Caco-2 (cell line): ENCODE data around the gene SUSD2. TPM values are rescaled to one million over a fixed set of nuclear protein-coding genes. Genes with fewer than 3 reads are reported as not detected.

ENCODE experiments used
- BruUV-seq: library from RNA; stranded (reverse); fragments of 400-500 nt; replicated peaks from 2 replicates; lab custom pipeline; 2021; lab: Mats Ljungman, UMichigan
- CTCF ChIA-PET: fragments of 300-600 bp; sonication (Branson Sonifier 250); formaldehyde crosslinking; loops from one replicate; lab custom pipeline; 2022; ENCODE audit warnings: antibody characterized with exemption; lab: Charles Lee
- POLR2A ChIA-PET: fragments of 300-600 bp; sonication (Branson Sonifier 250); formaldehyde crosslinking; loops from one replicate; lab custom pipeline; 2022; ENCODE audit warnings: antibody characterized with exemption; lab: Charles Lee
- DNase-seq, 2 experiments: peaks; one replicate each; pipeline versions ENCODE4 v3.0.0 to v3.0.0-alpha.2; 2020 to 2022
- H3K27me3 ChIP-seq: replicated peaks from 2 replicates; pipeline ENCODE4 v1.6.0; 2011; ENCODE audit warnings: low read length; ENCODE audit not compliant: control insufficient read depth, insufficient read depth
- H3K36me3 ChIP-seq: 2 replicates; pipeline ENCODE4 v1.5.1; 2011; ENCODE audit warnings: low read length; ENCODE audit not compliant: control insufficient read depth, insufficient read depth
- H3K4me1 ChIP-seq: fragments of 250-450 bp; sonication (Bioruptor Pico); 2 replicates; pipeline ENCODE4 v1.5.1; 2020; ENCODE audit warnings: mild to moderate bottlenecking
- H3K4me3 ChIP-seq: 2 replicates; pipeline ENCODE4 v1.5.1; 2011; ENCODE audit warnings: low read depth, mild to moderate bottlenecking, control low read depth, low read length
- H3K9me3 ChIP-seq: fragments of 250-450 bp; sonication (Bioruptor Pico); 2 replicates; pipeline ENCODE4 v1.5.1; 2020; ENCODE audit warnings: mild to moderate bottlenecking, moderate library complexity
- H3K27ac Mint-ChIP-seq: one replicate; pipeline ENCODE4 v1.8.0; 2022; ENCODE audit warnings: mixed read lengths; ENCODE audit not compliant: unreplicated experiment
- H3K27me3 Mint-ChIP-seq: one replicate; pipeline ENCODE4 v1.8.0; 2022; ENCODE audit warnings: mixed read lengths; ENCODE audit not compliant: insufficient read depth, unreplicated experiment
- H3K36me3 Mint-ChIP-seq: one replicate; pipeline ENCODE4 v1.8.0; 2022; ENCODE audit warnings: mild to moderate bottlenecking, mixed read lengths; ENCODE audit not compliant: insufficient read depth, unreplicated experiment
- H3K4me1 Mint-ChIP-seq: one replicate; pipeline ENCODE4 v1.8.0; 2022; ENCODE audit warnings: low read depth, mixed read lengths; ENCODE audit not compliant: unreplicated experiment
- H3K4me3 Mint-ChIP-seq: one replicate; pipeline ENCODE4 v1.8.0; 2022; ENCODE audit warnings: mild to moderate bottlenecking, moderate library complexity, mixed read lengths; ENCODE audit not compliant: unreplicated experiment
- H3K9me3 Mint-ChIP-seq: one replicate; pipeline ENCODE4 v1.8.0; 2022; ENCODE audit warnings: mixed read lengths; ENCODE audit not compliant: unreplicated experiment
- CTCF ChIP-seq, 2 experiments: fragments of 200-600 bp in 1 of 2; IDR thresholded peaks; 1 replicate in 1 of 2; 2 replicates in 1 of 2; pipeline versions ENCODE4 v1.5.1 to v1.8.0; 2011 to 2022; ENCODE audit warnings: antibody characterized with exemption in 1 of 2, control low read depth in 1 of 2, inconsistent platforms in 1 of 2, low read depth in 1 of 2, low read length in 1 of 2, mild to moderate bottlenecking in 1 of 2, moderate library complexity in 1 of 2; ENCODE audit not compliant: insufficient read depth in 1 of 2, severe bottlenecking in 1 of 2, unreplicated experiment in 1 of 2
- intact Hi-C: fragments of 100-400 bp; cut with micrococcal nuclease; formaldehyde crosslinking; loops from one replicate; pipeline ENCODE4 v1.10.0; 2022; ENCODE audit not compliant: unreplicated experiment
- total RNA-seq: library from RNA; stranded (reverse); gene quantifications from 2 replicates; pipeline ENCODE4 v1.2.3, GENCODE V29; 2022

The SUSD2 gene
- total RNA-seq, 1 experiment from 2014 or later: 7.0 TPM

DNA sequence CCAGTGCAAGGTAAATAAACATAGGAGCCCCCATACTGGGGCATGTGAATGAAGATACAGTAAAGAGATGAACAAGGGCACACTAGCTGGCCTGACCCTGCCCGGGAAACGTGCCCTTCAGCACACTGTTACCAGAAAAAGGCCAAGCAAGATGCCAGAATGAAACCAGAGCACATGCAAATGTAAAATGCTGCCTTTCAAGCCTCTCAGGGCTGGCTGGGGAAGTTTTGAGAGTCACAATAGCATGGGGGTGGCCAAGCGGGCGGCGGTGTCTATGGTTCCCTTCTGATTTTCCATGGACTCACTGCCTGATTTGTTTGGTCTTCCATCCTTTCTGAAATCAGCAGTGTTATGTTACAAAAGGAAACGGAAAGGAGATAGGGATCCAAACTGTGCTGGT, 18.9 kb upstream of the SUSD2 start:
- H3K27ac Mint-ChIP-seq: no peak overlapping the region
- H3K36me3 ChIP-seq: no peaks in the 10 kb centered on the region; the same call in 1 of the 2 replicates

GRCh38 chr22:24164243-24164642, 17.0 kb upstream of the SUSD2 start:
- no peaks in the 10 kb centered on the region for H3K36me3 Mint-ChIP-seq
- ChIA-PET CTCF (no interaction called here), POLR2A (no interaction called here)
- no peak overlapping the region for H3K27ac Mint-ChIP-seq
- no TSS peak for BruUV-seq
- DNase-seq: no peak
- H3K9me3 Mint-ChIP-seq: no peaks in the 10 kb centered on the region
- Histone ChIP-seq H3K27me3 (no peaks in the 10 kb centered on the region), H3K4me1 (no peaks in the 10 kb centered on the region), H3K9me3 (no peaks in the 10 kb centered on the region), H3K4me3 (no peak overlapping the region), H3K36me3 (peaks cover 1% of the 10 kb centered on the region; the same call in 1 of the 2 replicates)
- H3K27me3 Mint-ChIP-seq: no peaks in the 10 kb centered on the region
- intact Hi-C loops: loop anchor here (5.0 kb wide), 1 partner anchor 182 kb away; the partner anchor contains the start of gene GSTT2
- TF ChIP-seq CTCF (IDR thresholded peaks at IDR 0.05; ENCODE audit: insufficient read depth in 1 of 2, low read depth in 1 of 2, low read length in 1 of 2, severe bottlenecking in 1 of 2, unreplicated experiment in 1 of 2): no peak
- H3K4me3 Mint-ChIP-seq: no peak overlapping the region
- H3K4me1 Mint-ChIP-seq: no peaks in the 10 kb centered on the region

More for the DNA sequence above, 18.9 kb upstream of the SUSD2 start:
- ChIA-PET CTCF (interaction anchor here (0.5 to 1.4 kb wide), 2 partner anchors 29 to 63 kb away, joined by 3 to 4 read pairs; no protein-coding TSS in a partner anchor), POLR2A (no interaction called here)
- BruUV-seq: no TSS peak
- no peaks in the 10 kb centered on the region for H3K36me3 Mint-ChIP-seq
- TF ChIP-seq CTCF (IDR thresholded peaks at IDR 0.05; ENCODE audit: insufficient read depth in 1 of 2, low read depth in 1 of 2, low read length in 1 of 2, severe bottlenecking in 1 of 2, unreplicated experiment in 1 of 2): no peak
- no peaks in the 10 kb centered on the region for H3K4me1 ChIP-seq
- H3K9me3 ChIP-seq: no peaks in the 10 kb centered on the region
- H3K27me3 Mint-ChIP-seq: no peaks in the 10 kb centered on the region
- H3K4me3 ChIP-seq: no peak overlapping the region
- intact Hi-C loops: loop anchor here (5.0 kb wide), 1 partner anchor 180 kb away; the partner anchor contains the start of gene GSTT2
- H3K9me3 Mint-ChIP-seq: no peaks in the 10 kb centered on the region
- DNase-seq: no peak
- H3K4me1 Mint-ChIP-seq: no peaks in the 10 kb centered on the region
- no peak overlapping the region for H3K4me3 Mint-ChIP-seq
- no peaks in the 10 kb centered on the region for H3K27me3 ChIP-seq

GRCh38 chr22:24164940-24165339, 16.3 kb upstream of the SUSD2 start:
- no peak for DNase-seq
- no peak for TF ChIP-seq CTCF (IDR thresholded peaks at IDR 0.05; ENCODE audit: insufficient read depth in 1 of 2, low read depth in 1 of 2, low read length in 1 of 2, severe bottlenecking in 1 of 2, unreplicated experiment in 1 of 2)
- no peaks in the 10 kb centered on the region for H3K4me1 ChIP-seq
- H3K27me3 Mint-ChIP-seq: no peaks in the 10 kb centered on the region
- no peaks in the 10 kb centered on the region for H3K9me3 ChIP-seq
- no peaks in the 10 kb centered on the region for H3K36me3 Mint-ChIP-seq
- no peak overlapping the region for H3K27ac Mint-ChIP-seq
- H3K4me1 Mint-ChIP-seq: no peaks in the 10 kb centered on the region
- no peak overlapping the region for H3K4me3 Mint-ChIP-seq
- no peaks in the 10 kb centered on the region for H3K9me3 Mint-ChIP-seq
- no peaks in the 10 kb centered on the region for H3K27me3 ChIP-seq
- no peak overlapping the region for H3K4me3 ChIP-seq
- ChIA-PET CTCF (no interaction called here), POLR2A (no interaction called here)
- H3K36me3 ChIP-seq: peaks cover 1% of the 10 kb centered on the region; the same call in 1 of the 2 replicates
- intact Hi-C loops: loop anchor here (5.0 kb wide), 1 partner anchor 183 kb away; the partner anchor contains the start of gene GSTT2
- BruUV-seq: no TSS peak
